PFSK-1 (cell line): ENCODE results near the gene NFS1.

ENCODE experiments used
- FOXP2 ChIP-seq: optimal IDR thresholded peaks from 2 replicates; pipeline ENCODE3; 2011; ENCODE audit warnings: borderline replicate concordance, control low read depth, inconsistent platforms; ENCODE audit not compliant: insufficient read depth; ENCODE audit errors: extremely low read length, extremely low read depth
- POLR2AphosphoS5 ChIP-seq: IDR thresholded peaks from 2 replicates; pipeline ENCODE4 v1.6.1; 2012; ENCODE audit warnings: low read depth, mild to moderate bottlenecking, control low read depth, low read length, moderate library complexity
- SIN3A ChIP-seq: IDR thresholded peaks from 2 replicates; pipeline ENCODE4 v1.6.1; 2012; ENCODE audit warnings: mild to moderate bottlenecking, low read length, moderate library complexity, borderline replicate concordance; ENCODE audit not compliant: insufficient read depth
- TAF1 ChIP-seq: IDR thresholded peaks from 2 replicates; pipeline ENCODE4 v1.6.1; 2012; ENCODE audit warnings: low read length, control low read depth, borderline replicate concordance; ENCODE audit not compliant: insufficient read depth
- TF ChIP-seq, protein P1 (sequence below), 2 experiments: IDR thresholded peaks; 2 replicates each; pipeline versions ENCODE4 v1.6.1 to v1.8.0; 2011 to 2012; ENCODE audit warnings: low read depth in 2 of 2, low read length in 2 of 2, control low read depth in 1 of 2, inconsistent platforms in 1 of 2, mild to moderate bottlenecking in 1 of 2, moderate library complexity in 1 of 2; ENCODE audit not compliant: insufficient read depth in 1 of 2

NFS1 gene

DNA sequence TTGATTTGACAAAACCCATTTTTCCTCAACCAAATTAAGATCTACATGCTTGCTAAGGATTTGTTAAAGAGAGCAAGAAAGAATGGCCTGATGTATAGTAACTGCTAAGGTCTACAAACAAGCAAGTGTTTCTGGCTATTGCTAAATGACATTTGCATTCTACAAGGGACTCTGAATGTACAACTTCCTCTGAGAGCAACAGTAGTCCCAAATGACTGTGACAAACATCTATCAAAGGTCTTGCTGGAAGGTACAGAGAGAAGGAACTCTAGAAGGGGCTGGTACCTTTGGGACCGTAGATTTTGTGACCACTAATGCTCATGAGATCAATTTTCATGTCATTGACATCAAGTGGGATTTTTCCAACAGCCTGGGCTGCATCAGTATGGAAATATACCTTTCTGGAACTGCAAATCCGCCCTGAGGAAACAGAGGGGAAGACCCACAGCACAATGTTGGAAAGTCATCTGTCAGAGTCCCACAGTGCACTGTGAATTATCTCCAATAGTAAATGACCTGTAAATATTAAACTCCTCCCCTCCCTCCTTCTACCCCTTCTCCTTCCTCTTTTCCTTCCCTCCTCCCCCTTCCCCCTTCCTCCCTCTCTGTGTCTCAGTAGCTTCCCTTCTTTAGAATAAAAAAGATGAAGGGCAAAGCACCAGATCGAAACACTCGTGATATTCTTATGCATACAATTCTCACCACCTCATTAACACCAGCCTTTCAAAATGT lies 18.5 kb downstream of the NFS1 start:
- TF ChIP-seq TAF1: no peak
- TF ChIP-seq FOXP2: no peak
- TF ChIP-seq, protein P1, sequence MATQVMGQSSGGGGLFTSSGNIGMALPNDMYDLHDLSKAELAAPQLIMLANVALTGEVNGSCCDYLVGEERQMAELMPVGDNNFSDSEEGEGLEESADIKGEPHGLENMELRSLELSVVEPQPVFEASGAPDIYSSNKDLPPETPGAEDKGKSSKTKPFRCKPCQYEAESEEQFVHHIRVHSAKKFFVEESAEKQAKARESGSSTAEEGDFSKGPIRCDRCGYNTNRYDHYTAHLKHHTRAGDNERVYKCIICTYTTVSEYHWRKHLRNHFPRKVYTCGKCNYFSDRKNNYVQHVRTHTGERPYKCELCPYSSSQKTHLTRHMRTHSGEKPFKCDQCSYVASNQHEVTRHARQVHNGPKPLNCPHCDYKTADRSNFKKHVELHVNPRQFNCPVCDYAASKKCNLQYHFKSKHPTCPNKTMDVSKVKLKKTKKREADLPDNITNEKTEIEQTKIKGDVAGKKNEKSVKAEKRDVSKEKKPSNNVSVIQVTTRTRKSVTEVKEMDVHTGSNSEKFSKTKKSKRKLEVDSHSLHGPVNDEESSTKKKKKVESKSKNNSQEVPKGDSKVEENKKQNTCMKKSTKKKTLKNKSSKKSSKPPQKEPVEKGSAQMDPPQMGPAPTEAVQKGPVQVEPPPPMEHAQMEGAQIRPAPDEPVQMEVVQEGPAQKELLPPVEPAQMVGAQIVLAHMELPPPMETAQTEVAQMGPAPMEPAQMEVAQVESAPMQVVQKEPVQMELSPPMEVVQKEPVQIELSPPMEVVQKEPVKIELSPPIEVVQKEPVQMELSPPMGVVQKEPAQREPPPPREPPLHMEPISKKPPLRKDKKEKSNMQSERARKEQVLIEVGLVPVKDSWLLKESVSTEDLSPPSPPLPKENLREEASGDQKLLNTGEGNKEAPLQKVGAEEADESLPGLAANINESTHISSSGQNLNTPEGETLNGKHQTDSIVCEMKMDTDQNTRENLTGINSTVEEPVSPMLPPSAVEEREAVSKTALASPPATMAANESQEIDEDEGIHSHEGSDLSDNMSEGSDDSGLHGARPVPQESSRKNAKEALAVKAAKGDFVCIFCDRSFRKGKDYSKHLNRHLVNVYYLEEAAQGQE (IDR thresholded peaks at IDR 0.05; ENCODE audit: insufficient read depth in 1 of 2, low read depth in 2 of 2, low read length in 2 of 2): no peak
- TF ChIP-seq POLR2AphosphoS5: no peak
- no peak for TF ChIP-seq SIN3A

DNA sequence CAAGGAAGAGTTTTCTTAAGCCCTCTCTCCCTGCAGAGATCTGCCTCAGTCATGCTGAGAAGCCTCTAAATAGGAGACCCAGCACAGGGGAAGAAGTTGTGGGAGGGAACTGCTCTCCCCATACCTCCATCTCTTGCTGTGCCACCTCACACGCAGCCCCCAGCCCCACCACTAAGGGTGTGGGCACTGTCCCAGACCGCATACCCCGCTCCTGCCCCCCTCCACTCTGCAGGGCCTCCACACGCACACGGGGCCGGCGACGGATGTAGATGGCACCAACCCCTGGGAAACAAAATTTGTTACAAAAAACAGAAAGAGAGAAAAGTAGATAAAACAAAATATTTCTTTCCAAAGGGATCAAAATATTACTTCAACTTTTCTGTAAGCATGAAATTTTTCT lies 24.2 kb downstream of the NFS1 start:
- no peak for TF ChIP-seq POLR2AphosphoS5
- no peak for TF ChIP-seq SIN3A
- no peak for TF ChIP-seq FOXP2
- TF ChIP-seq TAF1: no peak
- TF ChIP-seq, protein P1 (IDR thresholded peaks at IDR 0.05; ENCODE audit: insufficient read depth in 1 of 2, low read depth in 2 of 2, low read length in 2 of 2): no peak

GRCh38 chr20:35673884-35674283 lies 25.3 kb downstream of the NFS1 start:
- TF ChIP-seq TAF1 (no peak), SIN3A (no peak), FOXP2 (no peak)

DNA sequence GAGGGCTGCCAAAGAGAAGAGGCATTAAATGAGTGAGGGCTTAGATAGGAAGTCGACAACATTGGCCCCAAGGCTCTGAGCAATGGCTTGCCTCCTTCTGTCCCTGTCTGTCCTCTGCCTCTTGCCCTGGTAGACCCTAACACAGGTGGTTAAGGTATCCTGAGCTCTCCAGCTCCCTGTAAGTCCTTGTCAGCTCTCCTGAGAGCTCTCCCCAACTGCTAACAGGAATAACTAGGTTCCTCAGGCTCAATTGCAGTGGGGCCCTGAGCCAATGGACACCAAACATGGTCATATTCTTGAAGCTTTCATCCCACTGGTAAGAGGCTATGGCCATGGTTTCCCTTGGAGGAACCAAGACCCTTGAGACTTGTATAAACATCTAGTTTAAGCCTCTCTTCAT lies 29.5 kb downstream of the NFS1 start:
- TF ChIP-seq TAF1 (no peak), FOXP2 (no peak), SIN3A (no peak), POLR2AphosphoS5 (no peak)
- TF ChIP-seq, protein P1 (IDR thresholded peaks at IDR 0.05; ENCODE audit: insufficient read depth in 1 of 2, low read depth in 2 of 2, low read length in 2 of 2): no peak

DNA sequence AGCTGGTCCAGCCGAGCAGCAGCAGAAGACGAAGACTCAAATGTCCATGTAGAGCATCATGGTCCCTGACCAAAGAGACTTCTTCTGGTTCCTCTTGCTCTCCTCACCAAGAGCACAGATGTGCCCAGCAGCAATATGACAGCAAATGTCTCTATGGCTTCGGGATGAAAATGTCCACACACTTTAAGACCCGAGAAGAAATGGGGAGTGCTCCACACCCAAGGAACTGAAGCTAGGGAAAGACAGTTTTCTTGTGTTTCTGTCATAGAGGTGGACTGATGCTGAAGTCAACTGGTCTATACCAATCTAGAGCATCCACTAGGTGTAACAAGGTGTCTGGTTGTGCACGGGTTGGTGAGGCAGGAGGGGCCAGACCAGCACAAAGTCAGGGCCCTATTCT lies 29.9 kb downstream of the NFS1 start:
- no peak for TF ChIP-seq POLR2AphosphoS5
- TF ChIP-seq SIN3A: no peak
- TF ChIP-seq, protein P1 (IDR thresholded peaks at IDR 0.05; ENCODE audit: insufficient read depth in 1 of 2, low read depth in 2 of 2, low read length in 2 of 2): no peak
- no peak for TF ChIP-seq FOXP2
- TF ChIP-seq TAF1: no peak
